H9 (cell line): ENCODE measurements around the gene PRR9. TPM values are rescaled to one million over a fixed set of nuclear protein-coding genes. Genes with fewer than 3 reads are reported as not detected.

Source experiments
- DNase-seq: peaks from one replicate; pipeline ENCODE4 v3.0.0-alpha.2; 2017
- H2AFZ ChIP-seq: one replicate; pipeline ENCODE4 v1.6.1; 2013; ENCODE audit warnings: mild to moderate bottlenecking, low read length, control low read depth, moderate library complexity
- H2AK5ac ChIP-seq: 2 replicates; pipeline ENCODE4 v1.6.1; 2013; ENCODE audit warnings: low read length, control low read depth, mixed read lengths; ENCODE audit not compliant: insufficient read length
- H2BK120ac ChIP-seq: one replicate; pipeline ENCODE4 v1.6.1; 2013; ENCODE audit warnings: low read depth, mild to moderate bottlenecking, low read length, control low read depth, inconsistent platforms; ENCODE audit not compliant: poor library complexity, severe bottlenecking
- H2BK12ac ChIP-seq: 2 replicates; pipeline ENCODE4 v1.6.1; 2013; ENCODE audit warnings: low read length, control low read depth, mixed read lengths, low read depth; ENCODE audit not compliant: insufficient read length
- H2BK15ac ChIP-seq: 2 replicates; pipeline ENCODE4 v1.6.1; 2013; ENCODE audit warnings: low read depth, low read length, control low read depth
- H2BK20ac ChIP-seq: one replicate; pipeline ENCODE4 v1.6.1; 2013; ENCODE audit warnings: low read depth, mild to moderate bottlenecking, low read length, control low read depth, inconsistent platforms; ENCODE audit not compliant: poor library complexity, severe bottlenecking
- H2BK5ac ChIP-seq: 2 replicates; pipeline ENCODE4 v1.6.1; 2013; ENCODE audit warnings: low read length, control low read depth, mixed read lengths; ENCODE audit not compliant: insufficient read length
- H3K14ac ChIP-seq: 2 replicates; pipeline ENCODE4 v1.6.1; 2013; ENCODE audit warnings: low read length, control low read depth; ENCODE audit not compliant: insufficient read depth
- H3K18ac ChIP-seq: 2 replicates; pipeline ENCODE4 v1.6.1; 2013; ENCODE audit warnings: low read depth, mild to moderate bottlenecking, mixed read lengths, low read length, control low read depth; ENCODE audit not compliant: insufficient read length
- H3K23ac ChIP-seq: 2 replicates; pipeline ENCODE4 v1.6.1; 2013; ENCODE audit warnings: low read length, control low read depth, mixed read lengths, low read depth; ENCODE audit not compliant: insufficient read length
- H3K23me2 ChIP-seq: 2 replicates; pipeline ENCODE4 v1.6.1; 2013; ENCODE audit warnings: low read depth, mild to moderate bottlenecking, mixed read lengths, low read length, control low read depth; ENCODE audit not compliant: insufficient read length, poor library complexity, severe bottlenecking
- H3K27ac ChIP-seq: 2 replicates; pipeline ENCODE4 v1.5.1; 2013; ENCODE audit warnings: low read length, control low read depth, mixed read lengths, low read depth; ENCODE audit not compliant: insufficient read length
- H3K27me3 ChIP-seq: 2 replicates; pipeline ENCODE4 v1.6.1; 2013; ENCODE audit warnings: low read length, control low read depth, inconsistent platforms; ENCODE audit not compliant: insufficient read depth
- H3K4ac ChIP-seq: 2 replicates; pipeline ENCODE4 v1.6.1; 2013; ENCODE audit warnings: low read depth, mild to moderate bottlenecking, control low read depth, inconsistent platforms, low read length, moderate library complexity
- H3K4me1 ChIP-seq: 2 replicates; pipeline ENCODE4 v1.6.1; 2013; ENCODE audit warnings: low read length, control low read depth, inconsistent platforms; ENCODE audit not compliant: insufficient read depth
- H3K4me2 ChIP-seq: 2 replicates; pipeline ENCODE4 v1.6.1; 2013; ENCODE audit warnings: low read length, control low read depth, mixed read lengths; ENCODE audit not compliant: insufficient read length, insufficient read depth
- H3K56ac ChIP-seq: 2 replicates; pipeline ENCODE4 v1.6.1; 2013; ENCODE audit warnings: low read depth, mild to moderate bottlenecking, mixed read lengths, low read length, control low read depth; ENCODE audit not compliant: insufficient read length
- H3K79me1 ChIP-seq: 2 replicates; pipeline ENCODE4 v1.6.1; 2013; ENCODE audit warnings: low read depth, mild to moderate bottlenecking, moderate library complexity, low read length, control low read depth, inconsistent platforms; ENCODE audit not compliant: insufficient read depth, poor library complexity, severe bottlenecking
- H3K79me2 ChIP-seq: 2 replicates; pipeline ENCODE4 v1.6.1; 2013; ENCODE audit warnings: low read length, control low read depth, inconsistent platforms; ENCODE audit not compliant: insufficient read depth
- H3K9ac ChIP-seq: 2 replicates; pipeline ENCODE4 v1.6.1; 2013; ENCODE audit warnings: low read length, control low read depth, mixed read lengths; ENCODE audit not compliant: insufficient read length; ENCODE audit errors: extremely low read depth
- H3K9me3 ChIP-seq: one replicate; pipeline ENCODE4 v1.6.1; 2013; ENCODE audit warnings: low read depth, low read length, inconsistent platforms; ENCODE audit not compliant: control insufficient read depth
- H3T11ph ChIP-seq: one replicate; pipeline ENCODE4 v1.6.1; 2013; ENCODE audit warnings: mild to moderate bottlenecking, low read length, control low read depth, inconsistent platforms
- H4K20me1 ChIP-seq: one replicate; pipeline ENCODE4 v1.6.1; 2013; ENCODE audit not compliant: control insufficient read depth, insufficient read length, insufficient read depth
- H4K5ac ChIP-seq: 2 replicates; pipeline ENCODE4 v1.6.1; 2013; ENCODE audit warnings: low read depth, mild to moderate bottlenecking, mixed read lengths, low read length, control low read depth; ENCODE audit not compliant: insufficient read length
- H4K8ac ChIP-seq: replicated peaks from 2 replicates; pipeline ENCODE4 v1.6.1; 2013; ENCODE audit warnings: low read length, control low read depth, mixed read lengths, low read depth; ENCODE audit not compliant: insufficient read length
- H4K91ac ChIP-seq: 2 replicates; pipeline ENCODE4 v1.6.1; 2013; ENCODE audit warnings: low read depth, mild to moderate bottlenecking, moderate library complexity, mixed read lengths, low read length, control low read depth; ENCODE audit not compliant: insufficient read length
- H3K27ac Mint-ChIP-seq, 3 experiments: 2 replicates in 2 of 3; 3 replicates in 1 of 3; pipeline ENCODE4 v1.8.0; 2020 to 2021; ENCODE audit warnings: mixed read lengths in 3 of 3, mild to moderate bottlenecking in 1 of 3, moderate library complexity in 1 of 3
- H3K27me3 Mint-ChIP-seq: 2 replicates; pipeline ENCODE4 v1.8.0; 2021; ENCODE audit warnings: low read depth, mild to moderate bottlenecking, moderate library complexity, mixed read lengths
- H3K36me3 Mint-ChIP-seq, 3 experiments: 2 replicates in 2 of 3; 3 replicates in 1 of 3; pipeline ENCODE4 v1.8.0; 2020 to 2021; ENCODE audit warnings: low read depth in 3 of 3, mixed read lengths in 3 of 3; ENCODE audit not compliant: insufficient read depth in 1 of 3
- H3K4me1 Mint-ChIP-seq, 2 experiments: 2 replicates each; pipeline ENCODE4 v1.8.0; 2020; ENCODE audit warnings: mixed read lengths in 2 of 2
- H3K4me3 Mint-ChIP-seq, 2 experiments: 2 replicates in 1 of 2; 3 replicates in 1 of 2; pipeline ENCODE4 v1.8.0; 2020 to 2021; ENCODE audit warnings: mild to moderate bottlenecking in 2 of 2, mixed read lengths in 2 of 2, moderate library complexity in 1 of 2
- H3K9me3 Mint-ChIP-seq, 2 experiments: 2 replicates in 1 of 2; 3 replicates in 1 of 2; pipeline ENCODE4 v1.8.0; 2020; ENCODE audit warnings: mild to moderate bottlenecking in 2 of 2, mixed read lengths in 2 of 2, moderate library complexity in 1 of 2
- CTCF ChIP-seq: fragments of 200-600 bp; sonication (generic); conservative IDR thresholded peaks from 3 replicates; pipeline ENCODE4 v1.8.0; 2021; ENCODE audit warnings: antibody characterized with exemption, mild to moderate bottlenecking
- WGBS: extraction: QIAGEN DNeasy Blood & Tissue Kit; methylation state at CpG from one replicate; pipeline ENCODE4 v1.1.7; 2013; ENCODE audit warnings: missing lambda C conversion rate, low lambda C conversion rate, mixed read lengths; ENCODE audit not compliant: insufficient read length; ENCODE audit errors: extremely low coverage; 5-methylcytosine and 5-hydroxymethylcytosine counted together
- total RNA-seq: library from RNA; stranded (reverse); gene quantifications from 2 replicates; pipeline ENCODE4 v1.2.1, GENCODE V29; 2021

Gene PRR9
- total RNA-seq, 1 experiment from 2014 or later = not detected

DNA sequence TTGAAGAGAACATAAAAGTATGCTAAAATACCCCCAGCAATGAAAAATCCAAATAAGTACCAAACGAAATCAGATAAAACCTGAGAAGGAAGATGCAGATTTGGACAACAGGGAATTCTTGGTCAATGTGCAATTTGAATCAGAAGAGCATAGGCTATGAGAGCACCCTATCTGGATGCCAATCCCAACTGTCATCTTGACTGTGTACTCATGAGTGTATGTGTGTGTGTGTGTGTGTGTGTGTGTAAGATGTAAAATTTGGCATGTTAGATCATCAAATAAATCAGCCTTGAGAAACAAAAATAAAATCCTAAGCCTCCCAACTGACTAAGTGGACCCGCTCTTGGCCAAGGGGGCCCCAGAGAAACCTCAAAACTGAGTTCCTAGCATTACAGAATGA is 48.7 kb upstream of the PRR9 start:
- no peak overlapping the region for H3K14ac ChIP-seq
- no peak for TF ChIP-seq CTCF
- H3K79me2 ChIP-seq = no peaks in the 10 kb centered on the region
- no peak overlapping the region for H2AK5ac ChIP-seq
- H3K23ac ChIP-seq = no peak overlapping the region
- H4K91ac ChIP-seq = no peak overlapping the region
- Mint-ChIP-seq H3K27me3 (peaks cover under 1% of the 10 kb centered on the region), H3K9me3 (peaks cover 0 to 4% of the 10 kb centered on the region in 2 experiments; a peak in 4 of 5 replicates), H3K36me3 (no peaks in the 10 kb centered on the region; a peak in 1 of 7 replicates), H3K4me3 (no peak overlapping the region), H3K27ac (no peak overlapping the region), H3K4me1 (no peaks in the 10 kb centered on the region)
- H3T11ph ChIP-seq = no peak overlapping the region
- no peaks in the 10 kb centered on the region for H3K27me3 ChIP-seq
- no peak overlapping the region for H3K27ac ChIP-seq
- no peak overlapping the region for H2AFZ ChIP-seq
- no peak overlapping the region for H3K4ac ChIP-seq
- H3K4me1 ChIP-seq = no peaks in the 10 kb centered on the region
- no CpG with 5 or more reads among the region's 2 CpGs for WGBS
- H3K18ac ChIP-seq = no peak overlapping the region
- H2BK15ac ChIP-seq = no peak overlapping the region
- H3K4me2 ChIP-seq = no peak overlapping the region
- H3K9me3 ChIP-seq = no peaks in the 10 kb centered on the region
- DNase-seq = no peak
- H3K9ac ChIP-seq = no peak overlapping the region
- H4K8ac ChIP-seq = no peak overlapping the region
- H2BK20ac ChIP-seq = no peak overlapping the region
- H2BK120ac ChIP-seq = no peak overlapping the region
- H2BK5ac ChIP-seq = no peak overlapping the region
- no peak overlapping the region for H3K56ac ChIP-seq
- no peaks in the 10 kb centered on the region for H4K20me1 ChIP-seq
- no peak overlapping the region for H2BK12ac ChIP-seq
- H3K79me1 ChIP-seq = no peaks in the 10 kb centered on the region
- no peak overlapping the region for H4K5ac ChIP-seq
- no peaks in the 10 kb centered on the region for H3K23me2 ChIP-seq
